Right forelimb (tissue), 1 donor: Measurements from ENCODE around the gene APH1B.
"Not testable (repeated sequence)": the region's sequence is repeated elsewhere in the genome, so short reads cannot be mapped to it uniquely, and the experiment has no call there.

Experiments used
- DNase-seq: peaks from one replicate; pipeline ENCODE4 v3.0.0-alpha.2; 2018

Gene APH1B

DNA sequence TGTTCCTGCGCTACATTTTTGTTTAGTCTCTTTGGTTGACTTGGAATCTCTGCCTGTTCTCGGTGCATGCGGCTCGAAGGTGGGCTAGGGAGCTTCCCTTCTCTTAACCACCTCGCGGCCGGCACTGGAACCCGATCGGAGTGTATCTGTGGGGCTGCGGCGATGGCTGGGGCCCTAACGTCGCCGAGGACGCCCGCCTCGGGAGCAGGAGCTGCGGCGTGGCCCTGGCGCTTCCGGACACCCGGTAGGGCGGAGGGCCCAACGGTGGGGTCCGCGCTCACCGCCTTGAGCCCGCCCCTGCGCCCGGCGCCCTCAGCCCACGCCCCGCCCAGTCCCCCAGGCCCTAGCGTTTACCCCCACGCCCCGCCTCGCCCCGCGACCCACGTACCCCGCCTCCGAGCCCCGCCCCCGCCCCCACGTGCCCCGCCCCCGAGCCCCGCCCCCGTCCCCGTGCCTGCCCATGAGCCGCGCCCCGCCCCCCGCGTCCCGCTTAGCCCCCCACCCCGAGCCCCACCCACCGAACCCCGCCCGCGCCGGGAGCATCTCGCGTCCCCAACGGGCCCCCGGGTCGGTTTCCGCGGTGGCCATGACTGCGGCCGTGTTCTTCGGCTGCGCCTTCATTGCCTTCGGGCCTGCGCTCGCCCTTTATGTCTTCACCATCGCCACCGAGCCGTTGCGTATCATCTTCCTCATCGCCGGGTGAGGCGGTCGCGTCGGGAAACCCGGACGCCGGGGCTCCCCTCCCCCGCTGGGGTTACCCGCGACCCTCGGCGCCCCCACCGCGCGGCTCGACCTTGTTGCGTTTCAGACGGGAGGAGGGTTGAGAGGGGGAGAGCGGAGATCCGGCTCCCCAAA is at the start of gene APH1B:
APH1B (plus strand) TSS at position 568 of the 855 bp plus-strand sequence; CDS start at position 587, 19 bp downstream.
- peak; percentile 92 for DNase-seq

DNA sequence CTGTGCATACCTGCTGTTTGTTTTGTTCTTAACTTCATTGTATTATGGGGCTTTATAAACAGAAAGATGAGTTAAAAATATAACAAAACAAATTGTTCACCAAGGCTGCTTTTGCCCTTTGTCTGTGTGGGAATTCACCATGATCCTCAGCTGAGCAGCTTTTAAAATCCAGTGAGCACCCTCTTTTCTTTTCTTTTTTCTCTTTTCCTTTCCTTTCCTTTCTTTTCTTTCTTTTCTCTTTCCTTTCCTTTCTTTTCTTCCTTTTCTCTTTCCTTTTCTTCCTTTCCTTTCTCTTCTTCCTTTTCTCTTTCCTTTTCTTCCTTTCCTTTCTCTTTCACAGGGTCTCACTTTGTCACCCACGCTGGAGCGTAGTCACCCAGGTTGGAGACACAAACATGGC is 49.7 kb upstream of the APH1B start:
- no peak for DNase-seq

- no peak for DNase-seq
Observed at GRCh38 chr15:63231206-63231605, 46.2 kb upstream of the APH1B start.

- DNase-seq: no peak
Observed at GRCh38 chr15:63231706-63232105, 45.7 kb upstream of the APH1B start.

GRCh38 chr15:63232405-63232804 is 45.0 kb upstream of the APH1B start:
- DNase-seq: no peak

GRCh38 chr15:63232943-63233342 is 44.5 kb upstream of the APH1B start:
- no peak for DNase-seq

GRCh38 chr15:63233667-63234423 is 43.6 kb upstream of the APH1B start:
- DNase-seq: no peak

- no peak for DNase-seq
Observed at GRCh38 chr15:63234451-63234870, 42.9 kb upstream of the APH1B start.

DNA sequence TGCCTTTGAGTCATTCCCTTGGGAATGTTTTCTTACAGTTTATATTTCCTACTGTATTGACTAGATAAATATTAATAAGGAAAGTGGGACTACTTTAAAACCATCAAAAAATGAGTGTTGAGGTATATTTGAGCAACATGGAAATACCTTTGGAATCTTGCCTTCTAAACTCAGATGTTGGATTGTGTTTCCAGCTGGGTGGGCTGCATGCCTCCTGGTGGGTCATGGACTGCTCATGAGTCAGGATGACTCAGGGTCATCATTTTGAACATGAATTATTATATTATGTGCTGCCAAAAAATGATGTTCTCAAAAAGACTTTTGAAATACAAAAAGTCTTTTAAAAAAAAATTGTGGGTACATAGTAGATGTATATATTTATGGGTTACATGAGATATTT is 41.1 kb upstream of the APH1B start:
- no peak for DNase-seq

DNA sequence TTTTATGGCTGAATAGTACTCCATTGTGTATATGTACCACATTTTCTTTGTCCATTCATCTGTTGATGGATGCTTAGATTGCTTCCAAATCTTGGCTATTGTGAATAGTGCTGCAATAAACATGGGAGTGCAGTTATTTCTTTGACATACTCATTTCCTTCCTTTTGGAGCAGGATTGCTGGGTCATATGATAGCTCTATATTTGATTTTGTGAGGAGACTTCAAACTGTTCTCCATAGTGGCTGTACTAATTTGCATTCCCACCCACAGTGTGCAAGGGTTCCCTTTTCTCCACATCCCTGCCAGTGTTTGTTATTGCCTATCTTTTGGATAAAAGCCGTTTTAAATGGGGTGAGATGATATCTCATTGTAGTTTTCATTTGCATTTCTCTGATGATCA is 40.3 kb upstream of the APH1B start:
- DNase-seq: not testable (repeated sequence)

- DNase-seq: no peak
Observed at GRCh38 chr15:63238171-63238570, 39.2 kb upstream of the APH1B start.

DNA sequence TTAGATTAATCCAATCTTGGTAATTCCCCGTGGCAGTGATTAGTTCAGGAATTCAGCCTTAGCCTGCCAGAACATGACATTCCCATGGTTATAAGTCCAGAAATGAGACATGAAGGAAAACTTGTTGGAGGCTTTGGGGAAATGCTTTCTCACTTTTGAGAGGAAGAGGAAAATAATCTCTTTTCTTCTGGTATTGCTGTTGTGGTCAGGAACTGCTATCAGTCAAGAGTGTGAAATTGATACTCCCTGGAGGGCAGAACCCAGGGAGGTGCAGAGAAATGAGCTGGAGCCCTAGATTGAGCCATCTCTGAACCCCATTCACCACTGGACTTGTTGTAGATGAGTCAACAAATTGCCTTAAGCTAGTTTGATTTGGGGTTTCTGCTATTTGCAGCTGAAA is 38.6 kb upstream of the APH1B start:
- DNase-seq: no peak

DNA sequence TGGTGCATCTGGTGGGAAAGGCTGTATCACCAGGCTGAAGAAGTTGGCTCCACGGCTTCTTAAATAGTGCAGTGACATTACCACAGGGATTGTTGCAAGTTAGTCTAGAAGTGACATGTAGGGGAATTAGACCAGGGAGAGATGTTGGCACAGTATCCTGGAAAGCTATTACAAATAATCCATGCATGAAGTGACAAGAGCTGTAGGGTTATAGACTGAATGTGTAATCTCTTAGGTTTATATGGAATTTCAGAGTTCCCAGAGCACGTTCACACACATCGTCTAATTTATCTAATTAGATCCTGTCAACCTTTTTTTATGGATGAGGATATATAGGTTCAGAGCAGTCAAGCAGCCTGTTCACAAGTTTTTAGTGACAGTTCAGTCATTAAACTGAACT is 37.3 kb upstream of the APH1B start:
- DNase-seq: no peak

DNA sequence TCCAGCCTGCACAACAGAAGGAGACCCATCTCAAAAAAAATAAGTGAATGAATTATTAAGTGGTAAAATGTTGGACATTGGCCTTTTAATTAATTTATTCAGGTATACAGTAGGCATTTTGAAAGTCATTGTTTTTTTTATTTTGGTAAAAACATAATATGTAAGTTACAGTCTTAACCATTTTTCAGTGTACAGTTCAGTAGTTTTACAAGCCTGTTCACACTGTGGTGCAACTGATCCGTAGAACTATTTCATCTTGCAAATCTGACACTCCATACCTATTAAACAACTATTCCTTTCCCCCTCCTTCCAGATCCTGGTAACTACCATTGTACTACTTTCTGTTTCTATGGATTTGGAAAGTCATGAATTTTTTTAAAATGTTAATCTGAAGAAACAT is 36.1 kb upstream of the APH1B start:
- no peak for DNase-seq

GRCh38 chr15:63243101-63243500 is 34.3 kb upstream of the APH1B start:
- DNase-seq: no peak

DNA sequence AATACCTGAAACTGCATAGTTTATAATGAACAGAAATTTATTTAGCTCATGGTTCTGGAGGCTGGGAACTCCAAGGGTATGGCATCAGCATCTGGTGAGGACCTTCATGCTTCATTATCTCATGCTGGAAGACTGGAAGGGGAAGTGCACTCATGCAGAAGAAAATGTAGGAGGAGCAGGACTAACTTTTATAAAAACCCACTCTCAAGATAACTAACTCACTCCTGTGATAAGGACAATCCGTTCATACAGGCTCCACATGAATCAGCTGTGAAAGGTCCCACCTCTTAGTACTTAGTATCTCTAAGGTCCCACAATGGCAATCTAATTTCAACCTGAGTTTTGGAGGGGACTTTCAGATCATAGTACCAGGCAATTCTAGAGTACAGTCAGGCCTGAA is 33.6 kb upstream of the APH1B start:
- DNase-seq: no peak

- DNase-seq: no peak
Observed at GRCh38 chr15:63244399-63244798, 33.0 kb upstream of the APH1B start.

DNA sequence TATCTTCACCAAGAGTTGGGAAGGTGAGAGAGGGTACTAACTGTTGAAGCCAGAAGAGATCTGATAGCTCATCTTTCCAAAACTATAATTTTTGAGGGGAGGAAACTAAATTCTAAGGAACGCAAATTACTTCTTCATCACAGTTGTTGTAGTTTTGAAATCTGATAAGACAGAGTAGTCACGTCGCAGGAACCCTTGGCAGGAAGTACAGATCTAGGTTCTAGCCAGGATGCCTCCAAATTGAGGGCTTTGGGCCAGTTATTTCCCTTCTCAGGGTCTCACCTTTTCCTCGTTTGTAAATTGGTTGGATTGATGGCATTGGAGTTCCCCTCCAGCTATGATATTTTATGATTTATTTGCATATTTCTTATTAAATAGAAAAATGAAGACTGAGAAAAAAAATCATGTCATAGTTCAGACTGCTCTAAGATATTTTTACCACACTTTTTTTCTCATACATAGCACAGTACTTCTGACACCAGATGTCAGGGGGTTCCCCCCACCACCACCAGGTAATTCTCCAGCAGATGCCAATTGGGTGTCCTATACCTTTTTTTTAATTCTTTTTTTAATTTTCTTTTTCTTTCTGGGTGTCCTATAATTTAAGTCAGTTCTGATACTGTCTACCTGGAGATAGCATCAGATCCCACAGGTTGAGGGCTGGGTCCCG is 32.3 kb upstream of the APH1B start:
- DNase-seq: no peak

- DNase-seq: no peak
Observed at GRCh38 chr15:63246691-63247469, 30.5 kb upstream of the APH1B start.

- no peak for DNase-seq
Observed at GRCh38 chr15:63250312-63250965, 27.0 kb upstream of the APH1B start.

DNA sequence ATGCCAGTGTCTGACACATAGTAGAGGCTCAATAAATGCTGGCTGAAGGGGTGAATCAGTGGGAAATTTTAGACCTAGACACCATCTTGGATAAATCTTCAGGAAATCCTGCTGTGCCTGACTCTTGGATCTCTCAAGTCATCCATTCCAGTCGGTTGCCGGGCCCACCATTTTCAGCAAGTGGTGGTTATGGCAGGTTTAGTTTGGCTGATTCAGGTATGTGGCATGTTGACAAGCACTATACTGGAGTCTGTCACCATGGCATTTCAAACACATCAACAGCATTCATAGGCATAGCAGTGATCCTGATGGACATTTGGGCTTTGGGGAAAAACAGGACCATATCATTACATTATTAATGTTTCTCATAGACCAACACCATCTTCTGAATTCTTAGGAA is 25.7 kb upstream of the APH1B start:
- DNase-seq: no peak

DNA sequence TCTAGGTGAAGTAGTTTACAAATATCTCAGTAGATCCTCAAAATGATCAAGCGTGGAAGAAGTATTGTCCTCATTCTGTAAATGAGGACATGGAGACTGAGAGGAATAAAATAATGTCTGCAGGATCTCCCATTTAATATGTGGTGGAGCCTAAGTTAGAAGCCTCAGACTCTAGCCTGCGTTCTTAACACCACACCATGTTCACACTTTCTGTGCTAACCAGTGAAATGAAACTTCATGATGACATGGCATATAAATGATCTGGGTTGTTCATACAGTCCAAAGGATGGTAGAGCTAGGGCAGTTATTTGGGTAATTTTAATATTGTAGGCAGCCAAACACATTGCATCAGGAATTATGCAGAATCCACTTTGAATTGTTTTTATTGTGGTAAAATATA is 25.1 kb upstream of the APH1B start:
- no peak for DNase-seq
